Endothelial cell of umbilical vein (primary cell): ENCODE measurements around the gene RAD51B. TPM values are rescaled to one million over a fixed set of nuclear protein-coding genes. Genes with fewer than 3 reads are reported as not detected.

Experiments
- BruUV-seq: library from RNA; stranded (reverse); fragments of 400-500 nt; replicated peaks from 2 replicates; lab custom pipeline; 2021; lab: Mats Ljungman, UMichigan
- CTCF ChIA-PET: fragments of 300-600, 350-600 bp; sonication (Branson Sonifier 250); formaldehyde crosslinking; loops from one replicate; lab custom pipeline; 2021; ENCODE audit warnings: antibody characterized with exemption, inconsistent platforms; lab: Charles Lee
- POLR2A ChIA-PET: fragments of 300-600, 350-600 bp; sonication (Branson Sonifier 250); formaldehyde crosslinking; loops from one replicate; lab custom pipeline; 2021; ENCODE audit warnings: antibody characterized with exemption, inconsistent platforms; lab: Charles Lee
- DNase-seq: peaks from one replicate; pipeline ENCODE4 v3.0.0-alpha.2; 2011; ENCODE audit warnings: low read depth, low spot score
- FAIRE-seq: peaks from 2 replicates; lab custom pipeline; 2011; peaks lifted over from hg19 to GRCh38; lab: Jason Lieb, UNC
- H2AFZ ChIP-seq: 2 replicates; pipeline ENCODE4 v1.6.0; 2012; ENCODE audit warnings: low read depth, low read length, control low read depth, inconsistent platforms
- H3K27ac ChIP-seq: 2 replicates; pipeline ENCODE4 v1.5.1; 2011; ENCODE audit warnings: low read depth, mild to moderate bottlenecking, control low read depth, low read length, moderate library complexity; ENCODE audit not compliant: insufficient read depth
- H3K27me3 ChIP-seq, 2 experiments: 2 replicates each; pipeline versions ENCODE4 v1.6.0 to v1.6.1; 2011; ENCODE audit warnings: low read length in 2 of 2, mixed read lengths in 1 of 2; ENCODE audit not compliant: control insufficient read depth in 2 of 2, insufficient read depth in 2 of 2
- H3K36me3 ChIP-seq, 2 experiments: 2 replicates in 1 of 2; 3 replicates in 1 of 2; pipeline ENCODE4 v1.5.1; 2011; ENCODE audit warnings: low read length in 2 of 2, mild to moderate bottlenecking in 1 of 2, moderate library complexity in 1 of 2; ENCODE audit not compliant: control insufficient read depth in 2 of 2, insufficient read depth in 2 of 2; ENCODE audit errors: extremely low read depth in 1 of 2
- H3K4me1 ChIP-seq: 3 replicates; pipeline ENCODE4 v1.5.1; 2011; ENCODE audit warnings: mild to moderate bottlenecking, low read length; ENCODE audit not compliant: control insufficient read depth, insufficient read depth; ENCODE audit errors: extremely low read depth
- H3K4me2 ChIP-seq: 2 replicates; pipeline ENCODE4 v1.6.1; 2011; ENCODE audit warnings: low read length, control low read depth, mixed read lengths; ENCODE audit not compliant: insufficient read depth
- H3K4me3 ChIP-seq, 3 experiments: fragments of 200-600 bp in 1 of 3; sonication (generic), shearing (Covaris generic) in 1 of 3; replicated peaks in 1 of 3; 2 replicates each; pipeline ENCODE4 v1.5.1; 2011 to 2016; ENCODE audit warnings: control low read depth in 3 of 3, low read length in 3 of 3, mild to moderate bottlenecking in 2 of 3, inconsistent platforms in 1 of 3, low read depth in 1 of 3, moderate library complexity in 1 of 3; ENCODE audit not compliant: insufficient read depth in 1 of 3
- H3K79me2 ChIP-seq: 2 replicates; pipeline ENCODE4 v1.6.0; 2012; ENCODE audit warnings: low read length, inconsistent platforms; ENCODE audit not compliant: control insufficient read depth, insufficient read depth
- H3K9ac ChIP-seq: replicated peaks from 2 replicates; pipeline ENCODE3; 2011; ENCODE audit warnings: low read length, control low read depth; ENCODE audit not compliant: insufficient read depth; ENCODE audit errors: extremely low read depth
- H3K9me1 ChIP-seq: replicated peaks from 3 replicates; pipeline ENCODE4 v1.6.0; 2011; ENCODE audit warnings: mild to moderate bottlenecking, low read length; ENCODE audit not compliant: control insufficient read depth, insufficient read depth; ENCODE audit errors: extremely low read depth
- H3K9me3 ChIP-seq: replicated peaks from 2 replicates; pipeline ENCODE4 v1.5.1; 2012; ENCODE audit warnings: low read length, inconsistent platforms; ENCODE audit not compliant: control insufficient read depth, insufficient read depth
- H4K20me1 ChIP-seq: replicated peaks from 2 replicates; pipeline ENCODE3; 2011; ENCODE audit warnings: mild to moderate bottlenecking, low read length; ENCODE audit not compliant: control insufficient read depth, insufficient read depth; ENCODE audit errors: extremely low read depth
- CTCF ChIP-seq, 2 donors: IDR thresholded peaks; 1 replicate in 1 of 2; 2 replicates in 1 of 2; pipeline ENCODE4 v1.5.1; 2011; ENCODE audit warnings: low read length in 2 of 2, mild to moderate bottlenecking in 2 of 2, moderate library complexity in 2 of 2, control low read depth in 1 of 2, inconsistent platforms in 1 of 2, low read depth in 1 of 2; ENCODE audit not compliant: insufficient read depth in 1 of 2; ENCODE audit errors: extremely low read depth in 1 of 2
- EZH2 ChIP-seq: IDR thresholded peaks from 2 replicates; pipeline ENCODE4 v1.6.1; 2012; ENCODE audit warnings: borderline replicate concordance, low read depth, mild to moderate bottlenecking, moderate library complexity, low read length, inconsistent platforms; ENCODE audit not compliant: severe bottlenecking
- FOS ChIP-seq: IDR thresholded peaks from 2 replicates; pipeline ENCODE4 v1.6.1; 2011; ENCODE audit warnings: mild to moderate bottlenecking, low read length, moderate library complexity, borderline replicate concordance; ENCODE audit not compliant: insufficient read depth
- GATA2 ChIP-seq: IDR thresholded peaks from 2 replicates; pipeline ENCODE4 v1.7.0; 2011; ENCODE audit warnings: low read depth, mild to moderate bottlenecking, moderate library complexity, mixed read lengths, low read length; ENCODE audit not compliant: insufficient read length, insufficient read depth
- JUN ChIP-seq: IDR thresholded peaks from 2 replicates; pipeline ENCODE4 v1.6.1; 2011; ENCODE audit warnings: borderline replicate concordance, low read depth; ENCODE audit not compliant: insufficient read length, insufficient read depth
- MAX ChIP-seq: IDR thresholded peaks from 2 replicates; pipeline ENCODE4 v1.6.1; 2011; ENCODE audit not compliant: insufficient read depth, insufficient read length
- MYC ChIP-seq: IDR thresholded peaks from one replicate; pipeline ENCODE4 v1.6.1; 2011; ENCODE audit warnings: mild to moderate bottlenecking, low read depth, low read length
- POLR2A ChIP-seq: IDR thresholded peaks from 2 replicates; pipeline ENCODE4 v1.6.1; 2012; ENCODE audit warnings: low read depth, mild to moderate bottlenecking, control low read depth, low read length
- POLR2AphosphoS5 ChIP-seq: IDR thresholded peaks from 2 replicates; pipeline ENCODE4 v1.6.1; 2012; ENCODE audit warnings: low read depth, mild to moderate bottlenecking, control low read depth, low read length, moderate library complexity; ENCODE audit not compliant: insufficient read depth
- dilution Hi-C: fragments of 300-500 bp; cut with MboI; formaldehyde crosslinking; loops from one replicate; pipeline ENCODE4 v1.15.0; 2019; ENCODE audit warnings: low sequenced_read_pairs; ENCODE audit not compliant: extremely low pct_ligation_motif_present
- intact Hi-C: fragments of 100-400 bp; cut with micrococcal nuclease; formaldehyde crosslinking; loops from one replicate; pipeline ENCODE4 v1.10.0; 2022
- polyA plus RNA-seq, 4 experiments: library from polyadenylated mRNA; depleted of rRNA in 3 of 4; stranded (reverse) in 3 of 4; unstranded in 1 of 4; fragments of >200 nt; gene quantifications; 2 replicates each; pipeline versions ENCODE4 v1.2.1 to v1.2.3, GENCODE V29; 2011 to 2012; ENCODE audit warnings: missing spikeins in 1 of 4
- total RNA-seq: library from RNA; stranded (reverse); gene quantifications from 2 replicates; pipeline ENCODE4 v1.2.3, GENCODE V29; 2021

Gene RAD51B
- total and polyA plus RNA-seq, 2 donors (not counting 3 experiments of a cell fraction or from before 2014, with no cell fraction given) = 3.9 to 19.0 TPM

- dilution Hi-C loops (no loop called here), intact Hi-C loops (no loop called here)
- TF ChIP-seq FOS (no peak), GATA2 (no peak), MAX (no peak), EZH2 (no peak), POLR2AphosphoS5 (no peak), POLR2A (no peak), CTCF (IDR thresholded peaks at IDR 0.05; ENCODE audit: extremely low read depth in 1 of 2, insufficient read depth in 1 of 2, low read depth in 1 of 2, low read length in 2 of 2) (no peak), MYC (no peak), JUN (no peak)
- H4K20me1 ChIP-seq = no peaks in the 10 kb centered on the region
- H3K4me1 ChIP-seq = no peaks in the 10 kb centered on the region
- H3K79me2 ChIP-seq = no peaks in the 10 kb centered on the region
- no peak for FAIRE-seq
- no TSS peak for BruUV-seq
- H3K27ac ChIP-seq = no peak overlapping the region
- ChIA-PET CTCF (no interaction called here), POLR2A (no interaction called here)
- H2AFZ ChIP-seq = no peak overlapping the region
- no peaks in the 10 kb centered on the region for H3K27me3 ChIP-seq
- no peak overlapping the region for H3K4me3 ChIP-seq
- H3K4me2 ChIP-seq = no peak overlapping the region
- no peaks in the 10 kb centered on the region for H3K36me3 ChIP-seq
- H3K9me3 ChIP-seq = no peaks in the 10 kb centered on the region
- DNase-seq = no peak
- H3K9me1 ChIP-seq = no peaks in the 10 kb centered on the region
- no peak overlapping the region for H3K9ac ChIP-seq
These were observed 255.3 kb downstream of the RAD51B start for GRCh38 chr14:68074765-68075381.
